HG03280 (cell line): ENCODE measurements around the gene GRK2.
"Not testable (repeated sequence)": the region's sequence is repeated elsewhere in the genome, so short reads cannot be mapped to it uniquely, and the experiment has no call there.

Experiments used
- ATAC-seq: cut with Tn5 transposase; IDR thresholded peaks from one replicate; pipeline ENCODE4 v1.9.1; 2021; ENCODE audit warnings: mild to moderate bottlenecking, moderate library complexity; ENCODE audit not compliant: unreplicated experiment

GRK2 gene

DNA sequence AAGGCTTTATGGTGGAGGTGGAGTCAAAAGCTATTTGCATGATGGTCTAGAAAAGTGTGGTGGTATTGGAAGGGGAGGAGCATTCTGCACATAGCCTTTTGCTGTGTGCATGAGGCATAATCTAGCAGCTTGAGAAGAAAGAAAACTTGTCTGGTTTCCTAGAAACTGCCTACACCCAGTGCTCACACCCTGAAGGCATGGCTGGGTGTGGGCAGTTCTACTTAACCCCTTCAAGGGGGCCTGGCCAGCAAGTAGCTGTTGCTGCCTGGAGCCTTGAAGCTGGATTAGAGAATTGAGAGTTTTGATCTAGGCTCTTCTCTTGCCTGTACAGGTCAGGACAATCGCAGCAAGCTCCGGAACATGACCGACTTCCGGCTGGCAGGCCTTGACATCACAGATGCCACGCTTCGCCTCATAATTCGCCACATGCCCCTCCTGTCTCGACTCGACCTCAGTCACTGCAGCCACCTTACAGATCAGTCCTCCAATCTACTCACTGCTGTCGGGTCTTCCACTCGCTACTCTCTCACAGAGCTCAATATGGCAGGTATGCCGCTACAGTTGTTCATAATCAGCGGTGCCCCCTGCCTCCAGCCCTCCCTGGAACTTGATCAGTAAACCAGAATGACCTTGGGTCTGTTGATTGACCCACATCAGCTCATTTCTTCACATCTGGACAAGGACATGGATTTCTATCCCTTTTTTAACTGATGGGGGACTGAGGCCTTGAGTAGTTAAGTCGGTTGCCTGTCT, 12.2 kb upstream of the GRK2 start:
- ATAC-seq, result no peak

DNA sequence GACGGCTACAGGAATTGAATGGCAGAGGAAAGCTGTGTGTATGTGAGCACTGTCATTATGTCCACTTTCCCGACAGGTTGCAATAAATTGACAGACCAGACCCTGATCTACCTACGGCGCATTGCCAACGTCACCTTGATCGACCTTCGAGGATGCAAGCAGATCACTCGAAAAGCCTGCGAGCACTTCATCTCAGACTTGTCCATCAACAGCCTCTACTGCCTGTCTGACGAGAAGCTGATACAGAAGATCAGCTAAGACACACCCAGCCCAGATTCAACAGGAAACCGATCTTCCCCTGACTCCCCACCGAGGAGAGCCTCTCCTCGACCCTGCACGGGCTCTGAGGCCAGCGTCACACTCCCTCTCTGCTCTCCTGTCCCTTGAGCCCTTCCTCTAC, 11.5 kb upstream of the GRK2 start:
- no peak for ATAC-seq

DNA sequence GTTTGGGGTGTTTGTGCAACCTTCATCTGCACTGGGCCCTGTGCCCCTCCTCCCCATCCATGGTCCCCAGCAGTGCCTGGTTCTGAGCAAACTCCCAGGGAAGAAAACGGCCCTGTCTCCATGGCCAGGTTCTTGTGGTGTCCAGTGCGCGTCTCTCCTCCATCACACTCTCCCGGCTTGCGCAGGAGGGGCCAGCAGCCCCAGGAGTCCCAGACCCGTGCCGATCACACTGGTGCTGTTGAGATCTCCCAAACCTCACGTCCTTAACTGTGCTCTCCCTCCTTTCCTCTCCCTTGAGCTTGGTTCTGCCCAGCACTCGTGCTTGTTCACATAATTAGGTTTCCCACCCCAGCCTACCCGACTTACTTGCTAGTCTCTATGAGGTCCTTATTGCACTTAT, 10.9 kb upstream of the GRK2 start:
- no peak for ATAC-seq

DNA sequence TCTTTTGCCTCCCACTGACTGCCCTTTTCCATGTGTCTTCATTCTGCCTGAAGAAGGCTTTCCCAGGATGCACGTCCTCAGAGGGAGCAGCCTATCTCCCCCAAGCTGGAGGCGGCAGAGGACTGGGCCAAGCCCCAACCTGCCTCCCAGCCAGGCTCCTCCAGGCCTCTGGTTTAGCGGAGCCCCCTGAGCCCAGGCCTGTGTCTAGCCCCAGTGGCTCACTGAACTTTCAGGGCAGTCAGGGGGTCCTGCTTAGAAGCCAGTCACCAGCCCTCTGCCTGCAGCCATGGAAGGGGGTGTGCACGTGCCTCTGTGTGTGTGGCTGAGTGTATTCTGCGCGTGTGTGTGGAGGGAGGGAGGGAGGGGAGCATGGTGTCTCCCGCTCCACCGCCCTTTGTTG, 10.4 kb upstream of the GRK2 start:
- ATAC-seq, result no peak

DNA sequence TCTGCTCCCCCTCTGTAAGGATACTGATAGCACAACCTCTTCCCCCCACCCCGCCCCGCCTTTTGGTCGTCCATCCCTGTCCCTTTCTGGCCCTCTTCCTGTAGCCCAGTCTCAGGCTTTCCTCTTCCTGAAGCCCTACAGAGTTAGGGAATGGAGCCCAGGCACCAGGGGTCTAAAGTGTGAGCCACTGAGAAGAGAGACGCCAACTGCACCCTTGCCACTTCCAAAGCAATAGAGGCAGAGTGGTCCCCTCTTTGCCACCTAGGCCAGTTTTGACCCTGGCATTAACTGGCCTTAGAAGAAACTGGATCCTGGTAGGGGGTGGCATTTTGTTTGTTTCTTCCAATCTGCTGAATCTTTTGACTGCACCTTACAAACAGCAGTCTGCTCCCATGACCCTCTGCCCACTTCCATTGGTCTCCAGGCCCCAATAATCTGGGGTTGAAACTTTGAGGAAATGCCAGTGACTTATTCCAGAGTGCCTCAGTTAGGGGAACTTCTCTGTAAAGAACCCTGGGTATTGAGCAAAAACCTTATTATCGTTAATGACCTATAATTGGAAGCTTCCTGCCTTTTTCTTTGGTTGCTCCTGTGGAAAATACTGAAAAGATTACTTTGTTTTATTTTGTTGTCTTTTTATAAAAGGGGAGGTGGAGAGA, 9.7 kb upstream of the GRK2 start:
- no peak for ATAC-seq

DNA sequence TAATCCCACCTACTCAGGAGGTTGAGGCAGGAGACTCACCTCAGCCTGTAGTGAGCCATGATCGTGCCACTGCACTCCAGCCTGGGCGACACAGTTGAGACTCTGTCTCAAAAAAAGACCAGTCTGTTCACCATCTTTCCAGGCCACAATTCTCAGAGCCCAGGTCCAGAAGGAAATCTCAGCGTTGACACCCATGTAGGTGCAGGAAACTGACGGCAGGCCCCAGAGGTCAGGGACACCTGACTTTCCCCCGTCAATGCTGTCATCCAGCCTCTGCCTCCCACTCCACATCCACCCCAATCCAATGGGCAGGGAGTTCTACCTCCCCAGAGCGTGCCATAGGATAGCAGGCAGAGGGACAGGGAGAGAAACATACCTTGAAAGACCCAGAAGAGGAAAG, 5.9 kb upstream of the GRK2 start:
- ATAC-seq, result no peak

DNA sequence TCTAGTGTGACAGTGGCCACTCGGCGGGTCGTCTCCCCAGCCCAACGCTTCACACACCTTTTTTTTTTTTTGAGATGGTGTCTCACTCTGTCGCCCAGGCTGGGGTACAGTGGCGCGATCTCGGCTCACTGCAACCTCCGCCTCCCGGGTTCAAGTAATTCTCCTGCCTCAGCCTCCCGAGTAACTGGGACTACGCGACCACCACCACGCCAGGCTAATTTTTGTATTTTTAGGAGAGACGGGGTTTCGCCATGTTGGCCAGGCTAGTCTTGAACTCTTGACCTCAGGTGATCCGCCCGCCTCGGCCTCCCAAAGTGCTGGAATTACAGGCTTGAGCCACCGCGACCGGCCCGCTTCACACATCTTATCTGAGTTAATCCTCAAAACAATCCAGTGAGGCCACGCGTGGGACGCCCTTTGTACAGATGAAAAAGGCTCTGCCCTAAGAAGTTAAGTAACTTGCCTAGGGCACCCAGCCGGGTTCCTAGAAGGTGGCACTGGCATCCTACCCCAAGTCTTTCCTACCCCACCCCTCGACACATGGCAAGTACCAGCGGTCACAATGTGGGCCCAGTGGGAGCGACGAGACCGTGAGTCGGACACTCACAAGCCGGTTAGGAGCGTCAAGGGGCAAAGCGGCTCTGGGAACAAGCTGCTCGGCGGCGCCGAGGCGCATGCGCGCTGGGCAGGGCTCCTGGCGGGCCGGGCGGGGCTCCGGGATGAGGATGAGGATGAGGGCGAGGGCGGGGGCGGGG, 5.2 kb upstream of the GRK2 start:
- ATAC-seq, result not testable (repeated sequence)

DNA sequence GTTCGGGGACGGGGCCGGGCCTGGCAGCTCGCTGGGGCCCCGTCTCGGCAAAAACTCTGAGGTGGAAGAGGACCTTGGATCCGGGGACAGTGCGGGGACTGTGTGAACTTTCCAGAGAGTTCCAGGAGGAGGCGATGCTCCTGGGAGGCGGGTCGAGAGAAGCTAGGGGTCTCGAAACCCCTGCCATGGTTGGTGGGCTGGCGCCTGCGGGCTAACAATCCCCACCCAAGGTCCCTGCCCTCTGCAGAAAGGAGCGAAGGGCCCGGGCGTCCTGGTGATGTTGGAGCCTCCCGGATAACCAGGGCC, 4.7 kb upstream of the GRK2 start:
- ATAC-seq, result no peak

DNA sequence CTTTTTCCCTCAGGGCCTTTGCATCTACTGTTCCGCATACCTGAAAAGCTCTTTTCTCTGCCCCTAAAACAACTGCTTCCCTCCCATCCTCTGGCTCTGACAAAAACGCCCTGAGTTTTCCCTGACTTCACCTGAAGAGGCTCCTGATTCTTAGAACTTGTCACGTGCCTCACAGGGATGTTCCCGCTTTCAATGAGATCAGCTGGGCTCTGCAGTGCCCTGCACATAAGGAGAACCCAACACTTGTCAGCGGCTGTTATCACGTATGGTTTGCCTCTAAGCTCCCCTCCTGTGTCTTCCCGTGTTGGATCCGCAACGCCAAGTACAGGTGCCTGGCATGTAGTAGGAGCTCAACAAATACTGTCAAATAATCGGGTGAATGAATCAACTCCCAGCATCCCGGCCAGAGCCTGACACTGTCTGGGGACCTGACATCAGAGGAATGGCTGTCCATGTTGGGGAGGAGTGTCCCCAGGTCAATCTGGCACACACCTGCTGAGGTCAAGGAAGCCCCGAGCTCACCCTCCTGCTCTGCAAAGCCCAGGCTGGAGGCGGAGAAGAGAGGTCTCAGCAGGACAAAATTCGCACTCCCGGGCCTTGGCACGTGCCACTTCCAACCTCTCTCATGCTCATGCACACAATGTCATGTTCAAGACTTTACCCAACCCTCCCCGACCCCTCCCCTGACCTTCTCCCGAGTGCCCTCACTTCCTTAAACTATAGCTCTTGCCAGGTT, 4.2 kb upstream of the GRK2 start:
- ATAC-seq, result no peak

DNA sequence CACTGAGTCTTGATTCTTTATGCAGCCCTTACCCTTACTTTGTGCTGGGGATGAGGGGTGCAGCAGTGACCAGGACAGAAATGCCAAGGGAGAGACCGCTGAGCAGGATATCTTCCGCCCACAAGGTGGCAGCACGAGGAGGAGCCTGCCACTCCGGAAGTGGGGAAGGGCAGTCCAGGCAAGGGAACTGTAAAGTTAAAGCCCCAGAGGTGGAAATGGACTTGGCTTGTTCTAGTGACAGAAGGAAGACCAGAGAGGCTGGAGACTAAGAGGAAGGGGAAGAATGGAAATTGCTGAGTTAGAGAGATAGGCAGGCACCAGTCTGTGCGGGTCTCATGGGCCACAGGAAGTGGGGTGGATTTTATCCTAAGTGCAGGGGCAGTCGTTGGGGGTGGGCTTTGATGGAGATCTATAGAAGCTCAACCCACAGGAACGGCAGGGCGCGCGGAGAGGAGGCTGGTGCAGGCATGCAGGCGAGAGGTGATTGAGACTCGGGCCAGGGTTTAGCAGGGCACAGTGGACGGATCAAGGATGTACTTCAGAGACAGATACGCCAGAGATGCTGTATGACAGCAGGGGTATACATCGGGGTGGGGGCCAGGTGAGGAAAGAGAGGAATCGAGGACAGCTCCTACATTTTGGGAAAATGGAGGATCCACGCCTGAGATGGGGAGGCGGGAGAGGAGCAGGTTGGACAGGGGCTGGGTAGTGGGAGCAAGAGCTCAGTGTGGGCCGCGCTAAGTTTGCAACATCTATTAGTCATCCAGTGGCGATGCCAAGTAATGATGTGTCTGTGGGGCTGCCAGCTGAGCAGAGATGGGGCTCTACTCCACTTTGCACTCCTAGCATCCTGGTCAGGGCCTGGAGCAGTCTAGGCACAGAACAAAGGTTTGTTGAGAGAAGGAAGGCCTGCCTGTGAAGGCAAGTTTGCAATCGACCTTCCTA, 3.3 kb upstream of the GRK2 start:
- no peak for ATAC-seq

DNA sequence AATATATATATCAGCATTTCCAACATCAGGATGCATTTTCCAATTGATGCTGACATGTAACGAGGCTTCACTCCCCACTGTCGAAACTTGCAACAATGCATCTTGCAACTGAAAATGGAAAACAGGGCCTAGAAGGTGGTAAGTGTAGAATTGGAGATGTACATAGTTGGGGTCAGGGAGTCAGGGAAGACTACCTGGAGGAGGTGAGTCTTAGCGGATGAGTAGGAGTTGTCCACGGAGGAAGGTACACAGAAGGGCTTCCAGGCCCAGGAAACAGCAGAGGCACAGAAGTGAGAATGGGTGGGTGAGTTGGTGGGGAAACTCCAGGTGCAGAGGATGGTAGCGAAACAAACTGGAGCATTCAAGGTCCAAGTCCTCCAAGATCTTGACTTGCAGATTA, 2.0 kb upstream of the GRK2 start:
- ATAC-seq, result no peak

DNA sequence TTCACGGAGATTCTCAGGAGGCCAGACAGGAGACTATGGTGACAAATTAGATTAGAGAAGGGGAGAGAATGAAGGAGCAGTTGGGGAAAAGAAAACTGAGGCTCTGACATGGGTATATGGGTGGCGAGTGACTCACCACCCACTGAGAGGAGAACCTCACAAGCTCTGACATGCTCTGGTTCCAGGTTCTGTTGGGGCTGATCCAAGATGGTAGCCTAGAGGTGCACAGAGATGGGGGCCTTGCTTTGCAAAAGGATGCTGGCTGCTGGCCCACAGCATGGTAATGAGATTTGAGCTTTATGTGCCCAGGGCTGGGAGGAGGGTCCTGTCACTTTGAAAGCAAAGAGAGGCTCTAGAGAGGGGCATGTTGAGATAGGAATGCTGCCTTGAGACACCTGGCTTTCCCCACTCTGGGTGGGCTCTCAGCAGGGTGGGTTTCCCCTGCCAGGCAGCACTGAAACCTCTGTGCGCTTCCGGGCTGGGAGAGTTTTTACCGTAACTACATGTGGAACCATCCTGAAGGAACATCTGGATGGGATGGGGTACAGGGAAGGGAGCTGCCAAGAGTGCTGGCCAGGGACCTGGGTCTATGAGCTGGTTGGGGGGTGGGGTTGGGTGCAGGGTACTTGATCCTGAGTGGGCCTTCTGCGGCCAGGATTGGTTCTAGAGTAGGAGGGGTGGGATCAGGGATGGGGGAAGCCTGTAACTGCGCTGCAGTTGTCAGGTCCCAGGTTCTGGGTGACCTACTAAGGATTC, 1.2 kb upstream of the GRK2 start:
- no peak for ATAC-seq

DNA sequence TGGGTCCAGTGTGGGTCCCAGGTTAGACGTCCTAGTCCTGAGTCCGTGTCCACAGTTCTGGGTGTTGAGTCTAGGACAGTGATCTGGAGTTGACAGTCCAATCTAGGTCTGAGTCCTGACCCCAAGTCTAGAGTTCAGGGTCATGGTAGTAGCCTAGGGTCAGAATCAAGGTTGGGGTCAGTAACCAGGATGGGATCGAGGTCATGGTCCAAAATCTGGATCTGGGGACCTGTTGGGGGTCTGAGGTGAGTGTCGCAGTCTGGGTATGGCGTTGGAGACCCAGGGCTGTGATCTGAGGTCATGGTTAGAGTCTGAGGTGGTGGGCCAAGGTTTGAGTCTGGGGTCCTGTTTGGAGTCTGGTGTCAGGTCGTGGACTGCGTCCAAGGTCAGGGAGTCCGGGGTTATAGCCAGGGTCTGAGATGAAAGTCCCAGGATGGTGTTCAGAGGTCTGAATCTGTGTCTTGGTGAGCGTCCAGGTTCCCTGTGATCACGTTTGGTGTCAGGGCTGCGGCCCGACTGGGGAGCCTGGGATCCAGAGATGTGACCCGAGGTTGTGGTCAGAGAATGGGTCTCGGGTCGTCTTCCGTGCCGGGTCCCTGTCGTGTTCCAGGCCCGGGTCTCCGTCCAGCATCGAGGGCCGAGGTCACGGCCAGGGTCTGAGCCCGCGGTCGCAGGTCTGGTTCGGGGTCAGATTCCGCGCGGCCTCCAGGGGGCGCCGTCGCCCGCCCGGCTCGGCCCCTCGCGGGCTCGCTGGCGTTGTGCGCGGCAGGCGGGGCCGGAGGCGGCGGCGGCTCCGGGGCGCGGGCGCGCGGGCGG, 432 bp upstream of the GRK2 start:
- peak; percentile 61 for ATAC-seq

DNA sequence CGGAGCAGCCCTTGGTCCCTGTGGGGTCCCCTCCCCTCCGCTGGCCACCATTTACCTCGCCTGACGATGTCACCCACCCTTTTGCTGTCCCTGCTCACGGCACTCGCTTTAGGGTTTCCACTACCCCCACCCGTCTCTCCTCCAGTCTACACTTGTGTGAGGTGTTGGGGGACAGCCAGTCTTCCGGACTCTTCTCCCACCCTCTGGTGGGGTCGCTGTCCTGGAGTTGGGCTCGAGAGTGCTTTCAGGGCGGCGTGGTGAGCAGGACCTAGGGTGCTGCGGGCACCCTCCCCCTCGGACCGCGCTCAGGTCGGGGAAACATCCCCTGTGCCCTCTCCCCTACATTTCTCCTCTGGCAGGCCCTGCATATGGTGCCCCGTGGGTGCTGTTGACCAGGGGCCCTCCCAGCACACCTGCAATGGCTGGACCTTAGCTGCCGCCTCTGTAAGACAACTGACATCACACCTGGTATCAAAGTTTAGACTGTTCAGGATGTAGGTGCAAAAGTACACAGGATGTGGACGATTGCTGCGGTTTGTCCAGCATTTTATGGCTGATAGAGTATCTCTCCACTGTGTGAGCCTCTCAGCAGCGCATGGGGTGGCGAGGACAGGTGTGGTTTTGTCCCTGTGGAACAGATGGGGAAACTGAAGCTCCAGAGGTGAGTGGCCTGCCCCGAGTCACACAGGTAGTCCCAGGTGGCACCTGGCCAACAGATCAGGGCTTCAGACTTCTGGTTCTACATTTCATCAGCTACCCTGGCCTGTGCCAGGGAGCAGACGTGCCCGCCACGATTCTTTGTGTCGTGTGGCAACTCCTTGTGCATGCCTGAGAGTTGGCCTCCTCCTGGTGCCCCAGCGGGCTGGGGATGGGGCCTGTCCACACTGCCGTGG, 1.2 kb downstream of the GRK2 start:
- no peak for ATAC-seq

DNA sequence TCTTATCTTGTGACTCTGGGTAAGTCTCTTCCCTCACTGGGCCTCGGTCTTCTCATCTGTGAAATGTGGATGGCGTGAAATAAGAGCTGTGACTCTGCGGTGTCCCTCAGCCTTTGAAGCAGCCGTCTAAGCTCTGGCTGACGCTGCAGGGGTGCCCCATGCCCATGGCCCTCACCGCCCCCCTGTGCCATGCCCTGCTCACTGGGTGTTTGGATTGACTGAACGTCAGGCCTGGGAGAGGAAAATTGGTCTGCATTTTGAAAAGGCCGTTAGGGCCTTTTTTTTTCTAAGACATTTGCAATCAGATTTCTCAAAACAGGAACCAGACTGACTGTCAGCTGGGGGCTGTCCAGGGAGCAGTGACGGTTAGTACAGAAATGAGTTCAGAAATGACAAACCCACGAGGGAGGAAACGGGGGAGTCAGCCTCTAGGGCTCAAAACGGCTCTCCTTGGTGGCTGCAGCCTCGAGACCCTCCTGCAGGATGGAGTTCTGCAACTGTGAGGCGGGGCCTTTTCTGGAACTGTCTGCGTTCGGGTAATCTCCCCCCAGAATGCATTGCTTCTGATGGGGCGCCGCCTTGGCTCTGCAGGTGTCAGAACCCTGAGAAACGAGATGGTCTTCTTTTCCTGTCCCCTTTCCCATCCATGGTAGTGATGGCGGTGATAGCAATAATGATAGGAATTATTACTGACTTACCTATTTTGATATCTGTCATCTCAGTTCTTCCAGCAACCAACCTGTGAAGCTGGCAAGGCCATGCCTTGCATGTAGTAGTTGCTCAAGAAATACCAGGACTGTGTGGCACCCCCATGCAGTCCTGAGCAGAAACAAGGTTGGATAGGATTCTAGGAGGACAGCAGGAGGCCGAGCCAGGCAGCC, 2.0 kb downstream of the GRK2 start:
- ATAC-seq, result peak; percentile 38

DNA sequence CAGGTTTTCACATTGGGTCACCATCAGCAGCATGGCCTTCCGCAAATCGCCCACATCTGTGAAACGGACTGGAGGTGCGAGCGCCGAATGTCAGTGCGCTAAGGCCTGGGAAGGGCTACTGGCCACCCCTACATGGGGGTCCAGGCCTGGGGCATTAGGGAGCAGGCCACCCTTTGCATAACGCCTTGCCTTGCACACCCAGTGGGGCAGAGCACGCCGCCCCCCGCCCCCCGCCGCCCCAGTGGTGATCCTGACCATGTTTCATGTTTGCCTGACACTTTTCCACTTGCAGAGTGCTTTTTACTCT, 2.6 kb downstream of the GRK2 start:
- ATAC-seq, result no peak
